Heart left ventricle (tissue), 16 donors: Measurements from ENCODE around the gene SLC35F3. TPM values are rescaled to one million over a fixed set of nuclear protein-coding genes. Genes with fewer than 3 reads are reported as not detected.
"Not testable (repeated sequence)": the region's sequence is repeated elsewhere in the genome, so short reads cannot be mapped to it uniquely, and the experiment has no call there.

Source experiments
- ATAC-seq, 4 donors: fragments of 200-7000 bp; cut with Tn5 transposase; one replicate each; pipeline ENCODE4 v1.9.1; 2020 to 2022; ENCODE audit warnings: moderate library complexity in 4 of 4, mild to moderate bottlenecking in 3 of 4, moderate number of reproducible peaks in 1 of 4
- DNase-seq, 5 donors: peaks; one replicate each; pipeline ENCODE4 v3.0.0-alpha.2; 2020
- H3K27ac ChIP-seq, 12 donors: fragments of 200-600 bp; sonication (generic) in 4 of 12; one replicate each; pipeline versions ENCODE4 v1.5.0 to v1.8.0; 2016 to 2022; ENCODE audit warnings: mild to moderate bottlenecking in 2 of 12
- H3K27me3 ChIP-seq, 9 donors: fragments of 200-600 bp; sonication (generic) in 2 of 9; one replicate each; pipeline versions ENCODE4 v1.5.1 to v1.8.0; 2016 to 2022; ENCODE audit warnings: mild to moderate bottlenecking in 3 of 9
- H3K36me3 ChIP-seq, 9 donors: fragments of 200-600 bp; sonication (generic) in 2 of 9; one replicate each; pipeline versions ENCODE4 v1.5.0 to v1.8.0; 2018 to 2022; ENCODE audit warnings: mild to moderate bottlenecking in 2 of 9
- H3K4me1 ChIP-seq, 12 donors: fragments of 200-600 bp; sonication (generic) in 4 of 12; one replicate each; pipeline versions ENCODE4 v1.5.0 to v1.8.0; 2016 to 2022; ENCODE audit warnings: mild to moderate bottlenecking in 3 of 12
- H3K4me3 ChIP-seq, 12 donors: fragments of 200-600 bp; sonication (generic) in 4 of 12; one replicate each; pipeline versions ENCODE4 v1.5.0 to v1.8.0; 2017 to 2022; ENCODE audit warnings: mild to moderate bottlenecking in 9 of 12, moderate library complexity in 4 of 12
- H3K9me3 ChIP-seq, 12 donors: fragments of 200-600 bp; sonication (generic) in 4 of 12; one replicate each; pipeline versions ENCODE4 v1.5.0 to v1.8.0; 2016 to 2022; ENCODE audit warnings: mild to moderate bottlenecking in 1 of 12
- CTCF ChIP-seq, 12 donors: fragments of 200-600 bp; sonication (generic) in 4 of 12; IDR thresholded peaks; one replicate each; pipeline versions ENCODE4 v1.5.0 to v1.8.0; 2018 to 2022; ENCODE audit warnings: antibody characterized with exemption in 12 of 12, mild to moderate bottlenecking in 5 of 12
- POLR2A ChIP-seq, 2 donors: fragments of 450-650 bp; IDR thresholded peaks; one replicate each; pipeline ENCODE4 v1.6.1; 2017; ENCODE audit warnings: antibody characterized with exemption in 2 of 2, mild to moderate bottlenecking in 2 of 2, moderate library complexity in 2 of 2
- WGBS, 4 donors: extraction: QIAGEN DNeasy Blood & Tissue Kit in 2 of 4; methylation state at CpG; one replicate each; pipeline versions ENCODE4 v1.1.5 to v1.1.7; 2013 to 2018; 5-methylcytosine and 5-hydroxymethylcytosine counted together
- intact Hi-C, 10 donors: fragments of 100-400 bp; cut with DNase I; formaldehyde crosslinking; loops; one replicate each; pipeline versions ENCODE4 v1.11.1 to v1.14.2; 2022
- polyA plus RNA-seq, 2 donors: library from polyadenylated mRNA; stranded (reverse); fragments of 200-250 nt; gene quantifications; one replicate each; pipeline ENCODE4 v1.2.3, GENCODE V29; 2013
- total RNA-seq, 9 donors: library from RNA; depleted of rRNA in 2 of 9; stranded (reverse); fragments of >200 nt in 2 of 9; fragmentation: NEBNext Ultra II Directional in 3 of 9; extraction: Animal tissue kit (Norgen Biotek cat#: 25700) in 3 of 9; gene quantifications; one replicate each; pipeline versions ENCODE4 v1.1.0 to v1.2.4, GENCODE V29; 2016 to 2023
- donor health status: ischemic (EF 13 %, LVEDD 7.1; RV severe dilation, severe dysfunction).
- donor health status: healthy with polysubstance abuse.
- donor health status: DM: no; HTN: yes; CAD: no.
- donor health status: DM: no; HTN: no; CAD: no.
- donor health status: ischemic (EF 25% LVEDD 6.9; RV normal size, moderate dysfunction).
- donor health status: ischemic (EF 25% LVEDD 5.7; RV mildly dilated, moderate dysfunction).
- donor health status: healthy.
- donor health status: DM: yes; HTN: yes; CAD: no.
- donor health status: ischemic (EF 35%, LVEDD 5.7; RV mildly dilated, moderate dysfunction).
- donor health status: nonischemic (EF 11% LVEDD 7.7; RV severe dilation, severe dysfunction).
- donor health status: DM: yes; HTN: yes; CAD: no.
- donor health status: PGD.
- donor health status: ischemic (EF 29% LVEDD 5.4; RV normal size, mild dysfunction).
- donor health status: nonischemic (EF 23%, LVEDD 6.1; RV moderate dilation, normal function).

Gene SLC35F3
- total and polyA plus RNA-seq, 11 donors, result 0.03 to 0.11 (median 0.11) TPM; not detected in 8

GRCh38 chr1:234148816-234149215 lies 244.3 kb downstream of the SLC35F3 start:
- no peak overlapping the region for H3K4me3 ChIP-seq
- ATAC-seq (no peak), DNase-seq (no peak)
- peaks cover 0 to 6% (median 0%) of the 10 kb centered on the region in 12 donors for H3K9me3 ChIP-seq
- H3K27ac ChIP-seq, result no peak overlapping the region
- intact Hi-C loops, result loop anchor here in 1 of 10 donors (10.0 kb wide), 1 partner anchor 166 kb away; no protein-coding TSS in a partner anchor
- peaks cover 0 to 19% (median 7%) of the 10 kb centered on the region in 9 donors for H3K27me3 ChIP-seq
- WGBS, 4 donors, result 94 to 100% (median 98%) methylated on average over 1 of the region's 1 CpG
- TF ChIP-seq CTCF (IDR thresholded peaks at IDR 0.05), result no peak
- TF ChIP-seq POLR2A (IDR thresholded peaks at IDR 0.05), result no peak
- no peaks in the 10 kb centered on the region for H3K36me3 ChIP-seq
- H3K4me1 ChIP-seq, result no peaks in the 10 kb centered on the region

- DNase-seq, result no peak
- intact Hi-C loops, result loop anchor here in 1 of 10 donors (10.0 kb wide), 1 partner anchor 166 kb away; no protein-coding TSS in a partner anchor
- Histone ChIP-seq H3K27ac (no peak overlapping the region), H3K36me3 (no peaks in the 10 kb centered on the region), H3K4me1 (no peaks in the 10 kb centered on the region), H3K9me3 (peaks cover 0 to 6% (median 0%) of the 10 kb centered on the region in 12 donors), H3K27me3 (peaks cover 0 to 19% (median 7%) of the 10 kb centered on the region in 9 donors), H3K4me3 (no peak overlapping the region)
- ATAC-seq, result no peak
- TF ChIP-seq POLR2A (IDR thresholded peaks at IDR 0.05) (no peak), CTCF (IDR thresholded peaks at IDR 0.05) (no peak)
- WGBS, 4 donors, result 84 to 96% (median 88%) methylated on average over 3 of the region's 3 CpGs
Measured at GRCh38 chr1:234149217-234149616, 244.7 kb downstream of the SLC35F3 start.

GRCh38 chr1:234150892-234151291 lies 246.4 kb downstream of the SLC35F3 start:
- H3K4me3 ChIP-seq, result no peak overlapping the region
- intact Hi-C loops, result loop anchor here in 4 of 10 donors (5.0 to 10.0 kb wide), 3 partner anchors 154 to 164 kb away; no protein-coding TSS in a partner anchor

GRCh38 chr1:234152344-234152743 lies 247.9 kb downstream of the SLC35F3 start:
- not testable (repeated sequence) for H3K9me3 ChIP-seq, H3K4me3 ChIP-seq, ATAC-seq, H3K4me1 ChIP-seq, H3K27ac ChIP-seq, DNase-seq, H3K36me3 ChIP-seq
- H3K27me3 ChIP-seq, result peaks cover 0 to 19% (median 0%) of the 10 kb centered on the region in 9 donors
- WGBS, 4 donors, result 90 to 96% (median 92%) methylated on average over 4 of the region's 4 CpGs
- intact Hi-C loops, result loop anchor here in 4 of 10 donors (5.0 to 10.0 kb wide), 3 partner anchors 152 to 162 kb away; no protein-coding TSS in a partner anchor

More at GRCh38 chr1:234150892-234151291, 246.4 kb downstream of the SLC35F3 start:
- Histone ChIP-seq H3K9me3 (peaks cover 0 to 6% (median 0%) of the 10 kb centered on the region in 12 donors), H3K27ac (no peak overlapping the region), H3K36me3 (no peaks in the 10 kb centered on the region), H3K27me3 (peaks cover 0 to 19% (median 5%) of the 10 kb centered on the region in 9 donors), H3K4me1 (no peaks in the 10 kb centered on the region)
- WGBS, 4 donors, result 65 to 76% (median 67%) methylated on average over 2 of the region's 2 CpGs
- ATAC-seq (no peak), DNase-seq (no peak)
- TF ChIP-seq POLR2A (IDR thresholded peaks at IDR 0.05) (no peak), CTCF (IDR thresholded peaks at IDR 0.05) (no peak)
